HG03045 (cell line): Measurements from ENCODE around the gene IL18RAP.

Experiments
- ATAC-seq: cut with Tn5 transposase; IDR thresholded peaks from one replicate; pipeline ENCODE4 v1.9.1; 2021; ENCODE audit warnings: mild to moderate bottlenecking, moderate library complexity; ENCODE audit not compliant: unreplicated experiment

The IL18RAP gene, protein sequence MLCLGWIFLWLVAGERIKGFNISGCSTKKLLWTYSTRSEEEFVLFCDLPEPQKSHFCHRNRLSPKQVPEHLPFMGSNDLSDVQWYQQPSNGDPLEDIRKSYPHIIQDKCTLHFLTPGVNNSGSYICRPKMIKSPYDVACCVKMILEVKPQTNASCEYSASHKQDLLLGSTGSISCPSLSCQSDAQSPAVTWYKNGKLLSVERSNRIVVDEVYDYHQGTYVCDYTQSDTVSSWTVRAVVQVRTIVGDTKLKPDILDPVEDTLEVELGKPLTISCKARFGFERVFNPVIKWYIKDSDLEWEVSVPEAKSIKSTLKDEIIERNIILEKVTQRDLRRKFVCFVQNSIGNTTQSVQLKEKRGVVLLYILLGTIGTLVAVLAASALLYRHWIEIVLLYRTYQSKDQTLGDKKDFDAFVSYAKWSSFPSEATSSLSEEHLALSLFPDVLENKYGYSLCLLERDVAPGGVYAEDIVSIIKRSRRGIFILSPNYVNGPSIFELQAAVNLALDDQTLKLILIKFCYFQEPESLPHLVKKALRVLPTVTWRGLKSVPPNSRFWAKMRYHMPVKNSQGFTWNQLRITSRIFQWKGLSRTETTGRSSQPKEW

DNA sequence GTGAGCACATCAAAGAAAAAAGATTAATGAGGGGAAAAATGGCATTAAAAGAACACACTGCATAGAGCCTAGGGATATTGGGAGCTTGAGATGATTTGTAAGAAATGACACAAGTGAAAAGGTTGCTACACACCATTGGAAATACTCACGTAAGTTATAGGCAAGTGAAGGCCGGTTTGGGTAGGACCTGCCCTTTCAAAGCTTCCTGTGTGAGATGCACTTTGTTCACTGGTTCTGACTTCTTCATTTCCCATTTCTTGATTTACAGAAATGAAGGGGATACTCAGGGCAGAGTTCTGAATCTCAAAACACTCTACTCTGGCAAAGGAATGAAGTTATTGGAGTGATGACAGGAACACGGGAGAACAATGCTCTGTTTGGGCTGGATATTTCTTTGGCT is at the start of gene IL18RAP:
IL18RAP (plus strand) TSS at position 251 of the 400 bp plus-strand sequence; CDS start at position 369, 118 bp downstream.
- ATAC-seq, result no peak

DNA sequence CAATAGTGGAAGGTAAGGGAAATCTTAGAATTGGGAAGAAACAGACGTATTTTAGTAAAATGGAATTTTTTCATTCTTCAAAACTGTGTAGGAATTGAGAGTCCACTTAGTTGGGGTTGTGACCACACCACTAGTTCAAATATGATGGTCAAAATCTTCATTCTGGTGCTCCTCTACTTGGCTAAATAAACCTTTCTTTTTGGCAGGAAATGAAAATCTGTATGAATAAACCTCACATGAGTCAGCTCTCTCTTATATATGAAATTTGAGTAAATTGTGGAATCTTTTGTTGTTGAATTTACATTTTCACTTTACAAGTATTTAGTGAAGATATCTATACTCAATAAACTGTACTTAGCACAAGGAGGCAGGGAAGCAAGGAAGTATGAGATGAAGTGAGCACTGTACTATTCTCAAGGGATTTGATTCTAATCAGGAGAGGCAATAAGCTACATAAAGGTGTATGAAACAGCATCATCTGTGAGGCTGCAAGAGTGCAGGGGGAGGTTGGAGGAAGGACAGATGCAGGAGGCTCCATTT is 46.8 kb upstream of the IL18RAP start:
- ATAC-seq, result no peak

DNA sequence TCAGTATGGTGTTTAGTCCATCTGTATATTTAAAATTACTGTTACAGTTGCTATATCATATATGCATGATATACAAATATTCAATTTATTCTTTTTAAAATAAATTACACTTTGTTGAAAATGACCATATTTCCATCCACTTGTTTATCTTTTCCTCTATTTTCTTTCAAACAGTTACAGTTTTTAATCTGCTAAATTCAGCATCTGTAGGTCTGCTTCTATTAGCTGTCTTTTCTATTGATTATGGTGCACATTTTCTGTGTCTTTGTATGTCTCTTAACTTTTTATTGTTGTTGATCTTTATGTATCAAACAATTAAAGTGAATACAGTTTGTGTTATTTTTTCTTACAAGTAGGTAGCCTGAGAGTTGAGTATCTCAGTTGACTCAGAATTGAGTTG is 39.2 kb upstream of the IL18RAP start:
- ATAC-seq, result no peak

DNA sequence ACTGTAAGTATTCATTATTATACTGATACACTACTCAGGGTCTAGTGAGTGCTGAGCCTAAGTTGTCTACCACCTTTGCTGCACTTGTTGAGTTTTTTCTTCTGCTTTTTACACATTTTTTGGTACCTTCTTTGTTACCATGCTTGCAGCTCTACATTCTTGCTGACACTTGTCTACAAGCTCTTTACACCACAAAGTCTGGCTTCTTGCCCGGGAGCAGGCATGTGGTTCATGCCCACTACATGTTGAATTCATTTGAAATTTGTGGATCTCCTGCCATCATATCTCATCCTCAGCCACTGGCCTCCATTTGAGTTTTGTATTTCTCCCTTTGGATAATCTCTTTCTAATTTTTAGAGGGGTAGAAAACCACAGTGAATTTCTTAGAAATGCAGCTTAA is 37.4 kb upstream of the IL18RAP start:
- no peak for ATAC-seq

DNA sequence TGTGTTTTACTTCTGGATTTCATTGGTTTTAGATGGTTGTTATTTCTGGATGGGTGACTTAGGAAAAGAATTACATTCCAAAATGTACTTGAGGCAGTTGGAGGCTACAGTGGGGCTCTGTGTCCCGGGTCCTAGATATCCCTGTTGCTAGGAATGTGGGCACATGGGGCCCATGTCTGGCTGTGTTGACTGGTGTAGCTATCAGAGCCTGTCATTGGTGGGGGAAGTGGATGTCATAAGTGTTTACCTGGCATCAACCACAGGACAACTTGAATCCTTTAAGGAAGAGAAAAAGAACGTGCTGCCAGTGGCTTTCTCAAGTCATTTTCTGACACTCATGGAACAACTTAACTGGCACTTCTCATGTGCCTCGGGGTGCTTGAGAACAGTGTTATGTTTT is 37.0 kb upstream of the IL18RAP start:
- no peak for ATAC-seq

DNA sequence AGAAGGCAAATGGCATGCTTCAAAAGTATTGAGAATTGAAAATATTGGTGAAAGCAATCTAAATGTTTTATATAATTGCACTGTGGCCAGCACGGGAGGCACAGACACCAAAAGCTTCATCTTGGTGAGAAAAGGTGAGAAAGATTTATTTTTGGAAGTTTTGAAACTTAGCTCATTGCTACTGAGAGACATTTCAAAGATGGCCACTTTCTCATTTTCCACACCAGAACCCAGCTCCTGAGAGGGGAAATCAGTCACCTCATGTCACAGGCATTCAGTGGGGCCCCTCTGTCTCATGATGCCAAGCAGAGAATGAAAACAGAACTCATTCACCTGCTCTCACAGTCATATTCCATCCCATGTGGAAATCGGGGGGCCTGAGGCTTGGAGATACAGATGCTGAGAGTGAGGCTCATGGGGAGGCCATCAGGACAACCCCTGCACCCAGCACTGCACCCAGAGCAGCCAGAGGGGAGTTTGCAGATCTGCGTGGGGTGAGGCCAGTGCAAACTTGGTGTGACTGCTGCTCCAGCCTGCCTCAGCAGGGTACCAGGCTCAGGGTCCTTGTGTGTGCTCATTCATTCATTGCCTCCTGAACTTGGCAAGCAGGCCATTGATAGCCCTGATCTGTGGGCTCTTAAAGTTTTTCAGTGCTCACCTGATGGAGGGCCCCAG is 36.0 kb upstream of the IL18RAP start:
- ATAC-seq, result no peak

DNA sequence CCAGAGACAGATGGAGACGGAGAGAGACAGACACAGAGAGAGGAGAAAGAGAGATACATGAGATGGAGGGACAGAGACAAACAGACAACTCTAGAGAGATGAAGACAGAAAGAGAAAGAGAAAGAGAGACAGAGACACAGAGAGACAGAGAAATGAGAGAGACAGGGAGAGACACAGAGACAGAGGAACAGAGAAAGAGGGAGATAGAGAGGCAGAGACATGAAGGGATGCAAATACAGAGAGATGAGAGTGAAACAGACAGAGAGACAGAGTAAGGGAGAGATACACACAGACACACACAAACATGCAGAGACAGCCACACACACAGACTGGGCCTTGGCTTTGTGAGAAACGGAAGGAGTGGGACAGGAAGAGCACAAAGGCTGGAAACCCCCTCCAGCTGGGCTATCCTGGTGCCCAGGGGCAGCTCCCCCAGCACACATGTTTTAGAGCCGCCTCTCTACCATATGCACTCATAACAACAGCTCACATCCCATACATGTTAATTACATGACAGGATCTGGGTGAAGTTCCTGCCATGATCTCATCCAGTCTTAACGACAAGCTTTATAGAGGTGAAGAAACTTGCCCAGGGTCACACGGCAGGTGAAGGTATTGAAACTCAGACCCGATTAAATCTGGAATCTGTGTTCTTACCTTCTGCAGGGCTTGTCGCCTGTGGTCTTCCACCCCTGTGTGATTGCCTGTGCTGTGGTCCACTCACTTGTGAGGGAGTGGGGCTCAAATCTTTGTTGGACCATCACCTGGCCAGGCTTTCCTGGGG is 35.0 kb upstream of the IL18RAP start:
- ATAC-seq, result peak; percentile 48

DNA sequence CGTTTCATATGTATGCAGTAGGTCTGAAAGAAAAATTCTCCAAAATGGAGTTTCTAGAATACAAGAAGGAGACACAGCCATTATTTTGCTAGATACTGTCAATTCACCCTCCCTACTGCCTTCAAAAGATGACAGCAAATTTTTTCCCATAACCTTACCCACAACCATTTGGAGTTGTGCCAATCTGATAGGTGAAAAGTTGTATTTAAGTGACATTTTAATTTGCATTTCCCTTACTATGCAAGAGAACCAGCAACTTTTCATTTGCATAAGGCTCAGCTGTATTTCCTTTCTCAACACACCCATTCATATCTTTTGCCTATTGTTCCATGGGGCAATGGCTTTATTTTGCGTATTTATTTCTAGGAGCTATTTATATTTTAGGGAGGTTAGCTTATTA is 31.4 kb upstream of the IL18RAP start:
- no peak for ATAC-seq

DNA sequence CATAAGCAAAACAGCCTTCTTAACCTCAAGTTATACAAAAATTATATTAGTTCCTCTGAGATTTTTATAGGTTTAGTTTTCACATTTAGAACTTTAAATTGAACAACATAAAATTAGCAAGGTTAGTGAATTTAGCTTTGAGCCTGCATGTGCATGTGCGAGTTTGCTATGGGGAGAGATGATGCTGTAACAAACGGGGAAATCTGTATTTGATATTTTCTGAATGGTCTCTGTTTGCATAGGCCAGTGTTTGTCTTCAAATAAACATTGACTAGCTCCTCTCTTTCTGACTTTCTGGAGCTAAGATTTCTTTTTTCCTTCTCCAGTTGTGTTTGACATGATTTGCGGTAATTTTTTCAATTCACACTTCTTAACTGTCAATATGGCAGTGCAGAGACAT is 30.9 kb upstream of the IL18RAP start:
- no peak for ATAC-seq

DNA sequence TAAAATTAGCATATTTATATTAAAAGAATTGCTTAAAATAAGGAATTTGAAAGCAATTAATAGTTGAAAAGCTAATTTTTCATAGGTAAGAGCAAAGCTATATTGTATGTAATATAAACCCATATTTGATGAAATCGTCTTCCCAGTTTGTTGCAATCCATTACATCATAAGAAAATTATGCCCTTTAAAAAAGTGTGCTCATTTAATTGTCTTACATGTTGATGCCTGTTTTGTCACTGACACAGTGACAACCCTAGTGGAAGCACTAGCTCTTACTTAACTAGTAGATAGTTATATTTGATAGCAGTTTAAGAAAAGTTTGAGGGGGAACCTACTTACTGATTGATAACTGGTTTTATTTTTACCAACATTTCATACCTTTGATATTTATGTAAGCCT is 30.0 kb upstream of the IL18RAP start:
- ATAC-seq, result no peak

DNA sequence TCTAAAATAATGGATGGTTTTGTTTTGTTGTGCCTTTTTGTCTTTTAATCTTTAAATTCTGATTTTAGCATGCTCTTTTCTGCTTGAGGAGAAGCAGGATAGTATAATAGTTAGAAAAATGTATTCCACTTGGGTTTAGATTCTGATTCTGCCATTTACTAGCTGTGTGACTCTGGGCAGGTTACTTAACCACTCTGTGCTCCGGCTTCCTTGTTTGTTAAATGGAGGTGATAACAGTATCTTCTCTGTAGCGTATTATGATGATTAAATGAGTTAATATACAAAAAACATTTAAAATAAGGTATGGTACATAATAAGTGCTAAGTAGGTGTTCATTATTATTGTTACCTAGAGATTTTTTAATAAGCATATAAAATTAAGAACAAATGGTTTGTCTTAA is 26.9 kb upstream of the IL18RAP start:
- ATAC-seq, result no peak

DNA sequence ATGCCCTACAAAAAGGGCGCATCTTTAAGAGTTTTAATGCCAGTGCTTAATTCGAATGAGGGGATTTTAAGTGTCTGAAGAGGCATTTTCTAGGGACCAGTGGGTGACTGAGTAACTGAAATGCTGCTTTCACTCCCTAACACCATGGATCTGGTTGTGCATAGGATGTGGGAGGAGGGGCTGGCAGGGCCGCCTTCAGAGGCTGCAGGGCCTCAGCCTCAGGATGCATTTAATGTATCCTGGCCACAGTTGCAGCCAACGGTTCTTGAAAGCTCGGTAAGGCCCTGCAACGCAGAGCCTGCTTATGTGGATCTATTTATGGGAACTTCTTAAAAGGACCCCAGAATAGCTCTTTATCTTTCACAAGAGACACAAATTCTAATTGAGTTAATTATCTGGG is 25.8 kb upstream of the IL18RAP start:
- no peak for ATAC-seq

DNA sequence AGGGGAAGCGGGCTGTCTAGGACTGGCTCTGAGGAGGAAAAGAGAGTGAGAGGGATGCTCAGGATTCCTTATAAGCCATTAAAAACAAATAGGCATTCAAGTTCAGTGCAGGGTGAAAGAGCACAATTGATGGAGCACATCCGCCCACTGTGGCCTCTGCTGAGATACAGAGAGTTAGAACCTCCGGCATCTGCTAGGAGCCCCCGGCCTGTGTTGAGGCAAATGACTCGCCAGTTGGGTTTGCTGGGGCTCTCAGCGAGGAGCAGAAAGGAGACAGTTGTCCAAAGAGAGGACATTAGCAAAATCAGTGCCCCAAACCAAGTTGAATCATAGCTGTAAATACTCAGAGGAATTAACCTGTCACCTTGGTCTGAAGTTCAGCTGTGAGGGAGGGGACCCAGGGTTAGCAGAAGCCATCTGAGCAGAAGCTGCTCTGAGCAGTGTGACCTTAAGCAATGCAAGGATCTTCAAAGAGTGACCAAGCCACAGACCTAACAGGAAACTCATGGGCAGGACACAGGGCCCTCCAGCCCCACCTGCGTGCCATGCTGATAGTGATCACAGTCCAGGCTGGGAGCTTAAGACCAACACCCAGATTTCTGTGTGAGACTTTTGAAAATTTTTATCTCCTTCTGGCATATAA is 23.3 kb upstream of the IL18RAP start:
- ATAC-seq, result no peak

DNA sequence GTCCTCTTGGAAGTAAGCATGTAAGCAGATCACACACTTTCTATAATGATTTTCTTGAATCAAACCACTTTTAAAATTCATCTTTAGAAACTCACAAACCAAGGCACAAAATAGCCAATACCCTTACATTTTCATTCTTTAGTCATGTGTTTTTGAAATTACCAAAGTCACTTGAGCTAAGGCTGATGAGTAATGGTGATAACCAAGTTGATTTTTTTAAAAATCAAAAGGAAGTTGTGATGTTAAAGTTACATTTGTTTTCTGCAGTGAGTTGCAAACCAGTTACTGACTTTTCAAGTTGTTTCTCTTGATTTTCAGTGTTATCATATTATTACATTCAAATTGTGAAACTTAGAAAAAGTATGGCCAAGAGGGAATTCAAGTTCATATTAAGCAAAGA is 21.5 kb upstream of the IL18RAP start:
- no peak for ATAC-seq

DNA sequence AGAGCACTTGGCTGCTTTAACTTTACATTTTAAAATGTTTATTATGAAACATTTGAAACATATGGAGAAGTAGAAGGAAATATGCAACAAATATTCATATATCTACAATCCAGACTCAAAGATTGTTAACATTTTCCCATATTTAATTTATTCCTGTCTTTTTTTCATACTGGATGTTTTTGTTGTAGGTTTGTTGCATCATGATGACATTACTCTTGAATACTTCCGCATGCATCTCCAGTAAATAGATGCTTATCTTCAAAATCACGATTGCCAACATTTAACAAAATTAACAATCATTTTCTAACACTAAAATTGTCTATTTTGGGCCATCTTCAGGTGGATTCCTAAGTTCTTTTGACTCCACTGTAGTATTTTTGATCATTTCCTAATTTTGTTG is 21.1 kb upstream of the IL18RAP start:
- ATAC-seq, result no peak

DNA sequence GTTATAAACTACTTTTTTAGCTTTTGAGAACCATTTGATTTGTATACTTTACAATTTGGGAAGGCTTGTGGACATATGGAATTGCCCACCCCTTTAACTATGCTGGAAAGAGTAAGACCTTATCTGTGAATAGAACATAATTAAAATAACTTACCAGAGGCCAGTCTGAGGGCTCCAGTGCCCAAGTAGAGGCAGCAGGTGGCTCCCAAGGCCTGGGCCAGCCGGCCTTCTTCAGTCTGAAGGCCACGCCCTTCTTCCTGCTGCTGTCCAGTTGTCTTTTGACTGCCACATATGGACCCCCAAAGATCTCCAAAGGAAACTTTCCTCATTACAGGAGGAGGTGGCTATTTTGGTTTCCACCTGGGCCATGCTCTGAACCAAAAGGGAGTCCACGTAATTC is 12.0 kb upstream of the IL18RAP start:
- ATAC-seq, result no peak

DNA sequence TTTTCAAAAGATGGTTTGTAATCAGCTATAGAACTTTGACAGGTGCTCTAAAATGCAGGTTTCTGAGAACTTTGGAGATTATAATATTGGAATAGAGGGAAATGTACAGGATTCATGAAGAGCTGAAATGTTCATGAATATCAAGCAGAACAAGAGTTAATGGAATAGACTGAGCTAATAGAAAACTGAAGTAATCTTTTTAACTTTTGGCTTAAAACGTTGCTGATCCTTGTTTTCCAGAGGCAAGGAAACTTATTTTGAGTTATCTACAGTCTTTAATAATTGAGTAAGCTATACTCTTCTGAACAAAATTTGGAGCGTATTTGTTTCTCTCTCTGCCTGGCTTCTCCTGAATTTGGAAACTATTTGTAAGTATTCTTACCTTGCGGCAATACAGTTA is 10.8 kb upstream of the IL18RAP start:
- ATAC-seq, result no peak

DNA sequence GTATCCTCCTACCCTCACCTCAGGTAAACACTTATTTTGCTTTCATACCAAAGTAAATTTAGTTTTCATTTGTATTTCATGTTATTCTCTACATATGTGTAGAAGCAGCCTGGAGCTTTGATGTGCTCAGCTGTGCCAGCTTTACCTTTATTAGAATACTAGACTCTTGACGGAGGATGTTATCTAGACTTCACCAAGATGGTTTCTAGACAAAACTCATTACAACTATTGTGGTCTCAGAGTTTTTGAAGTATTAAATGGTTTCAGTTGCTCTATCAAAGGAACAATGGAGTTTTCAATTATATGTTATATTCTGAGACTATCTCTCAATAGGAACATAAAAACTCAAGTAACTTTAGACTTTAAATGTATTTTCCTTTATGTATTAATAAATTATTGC is 5.0 kb upstream of the IL18RAP start:
- no peak for ATAC-seq

DNA sequence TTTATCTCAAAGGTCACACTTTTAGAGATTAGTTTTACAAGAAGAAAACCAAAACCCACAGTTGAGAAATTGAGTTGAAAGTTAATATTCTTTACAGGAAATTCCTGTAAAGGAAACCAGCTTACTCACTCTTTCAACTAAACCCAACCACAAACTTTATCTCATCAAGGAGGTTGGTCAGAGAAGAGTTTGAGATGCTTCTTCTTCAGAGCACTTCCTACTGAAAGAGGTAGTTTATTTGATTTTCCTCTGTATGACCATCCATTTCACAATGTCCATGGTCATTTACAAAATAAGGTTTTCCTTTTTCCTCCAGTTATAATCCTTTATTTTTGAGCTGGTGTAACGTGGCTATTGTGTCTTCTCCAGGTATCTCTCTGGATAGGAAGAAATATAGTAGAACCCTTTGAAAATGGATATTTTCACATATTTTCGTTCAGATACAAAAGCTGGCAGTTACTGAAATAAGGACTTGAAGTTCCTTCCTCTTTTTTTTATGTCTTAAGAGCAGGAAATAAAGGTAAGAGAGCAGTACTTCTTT is 4.5 kb upstream of the IL18RAP start:
- peak; percentile 54 for ATAC-seq

DNA sequence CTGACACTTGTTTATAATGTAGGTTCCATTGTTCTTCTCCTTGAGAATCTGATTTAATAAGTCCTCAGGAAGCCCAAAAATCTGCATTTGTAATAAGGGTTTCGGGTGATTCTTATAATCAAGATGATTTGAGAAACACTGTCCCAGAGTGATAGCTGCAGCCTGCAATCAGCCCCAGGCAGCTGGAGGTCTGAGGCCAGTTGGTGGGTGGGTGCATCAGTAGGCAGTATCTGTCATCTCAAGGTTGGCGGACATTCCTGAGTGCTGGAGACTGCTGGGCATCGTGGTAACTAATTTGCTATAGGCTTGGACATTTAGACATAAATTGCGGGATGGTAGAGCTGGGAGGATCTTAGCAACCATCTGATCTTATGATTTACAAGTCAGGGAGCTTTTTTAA is 2.7 kb upstream of the IL18RAP start:
- no peak for ATAC-seq
